GM10847 (cell line): ENCODE measurements around the gene XRCC1.

Source experiments
- POLR2A ChIP-seq: IDR thresholded peaks from 2 replicates; pipeline ENCODE4 v1.6.1; 2011; ENCODE audit not compliant: insufficient read length; ENCODE audit errors: extremely low read depth

Gene XRCC1

GRCh38 chr19:43498233-43498842, 77.0 kb downstream of the XRCC1 start:
- no peak for TF ChIP-seq POLR2A

- no peak for TF ChIP-seq POLR2A
Observed at GRCh38 chr19:43496960-43497359, 78.4 kb downstream of the XRCC1 start.

GRCh38 chr19:43495082-43495481, 80.2 kb downstream of the XRCC1 start:
- TF ChIP-seq POLR2A, result no peak
